Sigmoid colon (tissue), 7 donors: ENCODE results near the gene CRADD. TPM values are rescaled to one million over a fixed set of nuclear protein-coding genes. Genes with fewer than 3 reads are reported as not detected.
"Not testable (repeated sequence)": the region's sequence is repeated elsewhere in the genome, so short reads cannot be mapped to it uniquely, and the experiment has no call there.

Experiments used
- DNase-seq: peaks from one replicate; pipeline ENCODE4 v3.0.0-alpha.2; 2019
- H3K27ac ChIP-seq, 4 donors: fragments of 200-600 bp; sonication (generic); one replicate each; pipeline ENCODE4 v1.5.1; 2016 to 2019; ENCODE audit warnings: mild to moderate bottlenecking in 1 of 4
- H3K27me3 ChIP-seq, 3 donors: fragments of 200-600 bp; sonication (generic); one replicate each; pipeline ENCODE4 v1.5.1; 2019; ENCODE audit warnings: mild to moderate bottlenecking in 1 of 3
- H3K36me3 ChIP-seq, 4 donors: fragments of 200-600 bp; sonication (generic); one replicate each; pipeline ENCODE4 v1.5.1; 2016 to 2019
- H3K4me1 ChIP-seq, 4 donors: fragments of 200-600 bp; sonication (generic); one replicate each; pipeline ENCODE4 v1.5.1; 2017 to 2019
- H3K4me3 ChIP-seq, 4 donors: fragments of 200-600 bp; sonication (generic); one replicate each; pipeline ENCODE4 v1.5.1; 2017 to 2019; ENCODE audit warnings: mild to moderate bottlenecking in 2 of 4, moderate library complexity in 1 of 4
- H3K9me3 ChIP-seq, 4 donors: fragments of 200-600 bp in 3 of 4; sonication (generic) in 3 of 4; one replicate each; pipeline versions ENCODE4 v1.5.1 to v1.6.1; 2013 to 2019
- CTCF ChIP-seq, 4 experiments: fragments of 450-650 bp in 3 of 4; fragments of 200-600 bp in 1 of 4; IDR thresholded peaks; one replicate each; pipeline ENCODE4 v1.5.1; 2016 to 2019; ENCODE audit warnings: antibody characterized with exemption in 4 of 4, mild to moderate bottlenecking in 3 of 4, moderate library complexity in 2 of 4
- EP300 ChIP-seq, 4 donors: sonication (generic); formaldehyde crosslinking; IDR thresholded peaks; one replicate each; pipeline ENCODE4 v1.6.1; 2017; ENCODE audit warnings: antibody characterized with exemption in 4 of 4
- POLR2A ChIP-seq, 2 donors: fragments of 450-650 bp; IDR thresholded peaks; one replicate each; pipeline ENCODE4 v1.6.1; 2016; ENCODE audit warnings: antibody characterized with exemption in 2 of 2, mild to moderate bottlenecking in 2 of 2, moderate library complexity in 2 of 2
- POLR2AphosphoS5 ChIP-seq, 4 donors: sonication (generic); formaldehyde crosslinking; IDR thresholded peaks; one replicate each; pipeline ENCODE4 v1.6.1; 2017; ENCODE audit warnings: antibody characterized with exemption in 4 of 4
- WGBS, 2 donors: extraction: QIAGEN DNeasy Blood & Tissue Kit; methylation state at CpG; one replicate each; pipeline ENCODE4 v1.1.7; 2013; 5-methylcytosine and 5-hydroxymethylcytosine counted together
- intact Hi-C: fragments of 100-400 bp; cut with DNase I; formaldehyde crosslinking; loops from one replicate; pipeline ENCODE4 v1.15.1; 2023
- polyA plus RNA-seq, 3 donors: library from polyadenylated mRNA; stranded (reverse); fragments of 200-250 nt; gene quantifications; one replicate each; pipeline ENCODE4 v1.2.3, GENCODE V29; 2013
- total RNA-seq, 4 donors: library from RNA; depleted of rRNA; stranded (reverse); fragments of >200 nt; gene quantifications; one replicate each; pipeline ENCODE4 v1.1.0, GENCODE V29; 2016
- donor health status: healthy with polysubstance abuse.
- donor health status: Bipolar disorder and iron deficiency.
- donor health status: healthy.

The CRADD gene
- total and polyA plus RNA-seq, 7 donors = 14.1 to 98.9 (median 43.7) TPM

GRCh38 chr12:93795352-93795751, 118.2 kb downstream of the CRADD start:
- Histone ChIP-seq H3K9me3 (no peaks in the 10 kb centered on the region), H3K27ac (no peak overlapping the region), H3K4me3 (no peak overlapping the region), H3K36me3 (no peaks in the 10 kb centered on the region), H3K27me3 (no peaks in the 10 kb centered on the region), H3K4me1 (peaks cover 0 to 14% (median 0%) of the 10 kb centered on the region in 4 donors)
- intact Hi-C loops = no loop called here
- 79 to 94% methylated on average over 3 of the region's 3 CpGs for WGBS, 2 donors
- DNase-seq = no peak
- TF ChIP-seq POLR2AphosphoS5 (IDR thresholded peaks at IDR 0.05) (no peak), CTCF (IDR thresholded peaks at IDR 0.05) (no peak), POLR2A (IDR thresholded peaks at IDR 0.05) (no peak), EP300 (IDR thresholded peaks at IDR 0.05) (no peak)

- H3K4me3 ChIP-seq = no peak overlapping the region
- WGBS, 2 donors = 58 to 89% methylated on average over 5 of the region's 5 CpGs
- H3K27me3 ChIP-seq = no peaks in the 10 kb centered on the region
- H3K36me3 ChIP-seq = no peaks in the 10 kb centered on the region
- no peak for DNase-seq
- TF ChIP-seq POLR2A (IDR thresholded peaks at IDR 0.05) (no peak), POLR2AphosphoS5 (IDR thresholded peaks at IDR 0.05) (no peak), CTCF (IDR thresholded peaks at IDR 0.05) (no peak), EP300 (IDR thresholded peaks at IDR 0.05) (no peak)
- H3K9me3 ChIP-seq = no peaks in the 10 kb centered on the region
- intact Hi-C loops = no loop called here
- H3K4me1 ChIP-seq = peaks cover 0 to 14% (median 0%) of the 10 kb centered on the region in 4 donors
- no peak overlapping the region for H3K27ac ChIP-seq
Observed at GRCh38 chr12:93796729-93797128, 119.6 kb downstream of the CRADD start.

- Histone ChIP-seq H3K4me1 (peaks cover 0 to 29% (median 14%) of the 10 kb centered on the region in 4 donors), H3K27ac (no peak overlapping the region), H3K4me3 (no peak overlapping the region), H3K9me3 (no peaks in the 10 kb centered on the region), H3K36me3 (no peaks in the 10 kb centered on the region), H3K27me3 (no peaks in the 10 kb centered on the region)
- 53 to 71% methylated on average over 3 of the region's 3 CpGs for WGBS, 2 donors
- TF ChIP-seq POLR2AphosphoS5 (IDR thresholded peaks at IDR 0.05) (no peak), POLR2A (IDR thresholded peaks at IDR 0.05) (no peak), CTCF (IDR thresholded peaks at IDR 0.05) (no peak), EP300 (IDR thresholded peaks at IDR 0.05) (no peak)
- no peak for DNase-seq
- intact Hi-C loops = no loop called here
Observed at GRCh38 chr12:93798279-93799151, 121.3 kb downstream of the CRADD start.

GRCh38 chr12:93801666-93802065, 124.5 kb downstream of the CRADD start:
- not testable (repeated sequence) for H3K4me3 ChIP-seq, H3K36me3 ChIP-seq, H3K9me3 ChIP-seq, H3K27me3 ChIP-seq, DNase-seq
- Histone ChIP-seq H3K4me1 (peaks cover 0 to 44% (median 30%) of the 10 kb centered on the region in 4 donors), H3K27ac (peak overlapping the region in 3 of 4 donors; percentile 83 to 91 (median 88))
- intact Hi-C loops = loop anchor here (2.0 kb wide), 1 partner anchor 13 kb away; no protein-coding TSS in a partner anchor
- WGBS, 2 donors = 92 to 94% methylated on average over 2 of the region's 2 CpGs

GRCh38 chr12:93802293-93802692, 125.1 kb downstream of the CRADD start:
- TF ChIP-seq CTCF (IDR thresholded peaks at IDR 0.05) (no peak), EP300 (IDR thresholded peaks at IDR 0.05) (no peak), POLR2A (IDR thresholded peaks at IDR 0.05) (no peak), POLR2AphosphoS5 (IDR thresholded peaks at IDR 0.05) (no peak)
- H3K4me3 ChIP-seq = no peak overlapping the region
- peaks cover 0 to 50% (median 33%) of the 10 kb centered on the region in 4 donors for H3K4me1 ChIP-seq
- WGBS, 2 donors = 79 to 95% methylated on average over 2 of the region's 2 CpGs
- H3K27me3 ChIP-seq = no peaks in the 10 kb centered on the region
- H3K27ac ChIP-seq = peak overlapping the region; percentile 78 to 91 (median 86)
- no peak for DNase-seq
- intact Hi-C loops = loop anchor here (2.0 kb wide), 1 partner anchor 13 kb away; no protein-coding TSS in a partner anchor
- H3K9me3 ChIP-seq = no peaks in the 10 kb centered on the region
- H3K36me3 ChIP-seq = no peaks in the 10 kb centered on the region
